GM21528 (cell line): ENCODE results near the gene LIMA1.
"Not testable (repeated sequence)": the region's sequence is repeated elsewhere in the genome, so short reads cannot be mapped to it uniquely, and the experiment has no call there.

Experiments used
- ATAC-seq: cut with Tn5 transposase; IDR thresholded peaks from one replicate; pipeline ENCODE4 v1.9.1; 2021; ENCODE audit warnings: mild to moderate bottlenecking, moderate library complexity; ENCODE audit not compliant: unreplicated experiment, low FRiP score

Gene LIMA1

DNA sequence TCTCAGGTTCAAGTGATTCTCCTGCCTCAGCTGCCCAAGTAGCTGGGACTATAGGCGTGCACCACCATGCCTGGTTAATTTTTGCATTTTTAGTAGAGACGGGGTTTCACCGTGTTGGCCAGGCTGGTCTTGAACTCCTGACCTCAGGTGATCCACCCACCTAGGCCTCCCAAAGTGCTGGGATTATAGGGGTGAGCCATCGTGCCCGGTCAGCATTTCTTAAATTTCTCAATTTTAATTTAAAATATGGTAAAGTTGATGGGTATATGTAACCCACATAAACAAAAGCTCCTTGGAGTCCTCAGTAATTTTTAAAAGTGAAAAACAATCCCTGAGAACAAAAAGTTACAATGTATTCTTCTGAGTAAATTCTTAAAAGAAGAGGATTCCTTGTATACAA lies 128.4 kb downstream of the LIMA1 start:
- not testable (repeated sequence) for ATAC-seq

DNA sequence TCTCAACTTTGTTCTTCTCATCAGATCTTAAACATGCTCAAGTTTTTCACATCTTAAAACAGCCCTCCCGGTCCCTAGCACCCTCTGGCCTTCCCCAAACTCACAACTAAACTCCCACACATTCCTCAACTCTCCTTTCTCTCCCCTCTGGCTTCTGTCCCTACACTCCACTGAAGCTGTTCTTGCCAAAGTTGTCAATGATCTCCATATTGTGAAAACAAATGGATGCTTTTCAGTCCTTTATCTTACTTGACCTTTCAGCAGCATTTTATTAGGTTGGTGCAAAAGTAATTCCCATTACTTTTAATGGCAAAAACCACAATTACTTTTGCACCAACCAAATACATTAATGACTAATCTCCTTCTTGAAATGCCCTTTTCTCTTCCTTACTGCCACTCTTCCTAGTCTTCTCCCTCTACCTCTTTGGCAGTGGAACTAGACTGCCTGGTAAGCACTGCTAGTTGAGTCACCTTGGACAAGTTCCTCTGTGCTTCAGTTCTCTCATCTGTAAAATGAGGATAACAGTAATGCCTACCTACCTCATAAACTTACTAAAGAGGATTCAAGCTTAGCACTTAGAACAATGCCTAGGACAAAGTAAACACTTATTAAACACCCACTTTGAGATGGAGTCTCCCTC lies 132.2 kb downstream of the LIMA1 start:
- ATAC-seq: no peak

- no peak for ATAC-seq
These were observed 134.0 kb downstream of the LIMA1 start for GRCh38 chr12:50149311-50149710.

GRCh38 chr12:50148011-50148410 lies 135.3 kb downstream of the LIMA1 start:
- ATAC-seq: not testable (repeated sequence)

GRCh38 chr12:50147281-50147680 lies 136.0 kb downstream of the LIMA1 start:
- ATAC-seq: no peak

- no peak for ATAC-seq
These were observed 137.9 kb downstream of the LIMA1 start for GRCh38 chr12:50145439-50145838.

- no peak for ATAC-seq
These were observed 140.3 kb downstream of the LIMA1 start for GRCh38 chr12:50142993-50143392.

DNA sequence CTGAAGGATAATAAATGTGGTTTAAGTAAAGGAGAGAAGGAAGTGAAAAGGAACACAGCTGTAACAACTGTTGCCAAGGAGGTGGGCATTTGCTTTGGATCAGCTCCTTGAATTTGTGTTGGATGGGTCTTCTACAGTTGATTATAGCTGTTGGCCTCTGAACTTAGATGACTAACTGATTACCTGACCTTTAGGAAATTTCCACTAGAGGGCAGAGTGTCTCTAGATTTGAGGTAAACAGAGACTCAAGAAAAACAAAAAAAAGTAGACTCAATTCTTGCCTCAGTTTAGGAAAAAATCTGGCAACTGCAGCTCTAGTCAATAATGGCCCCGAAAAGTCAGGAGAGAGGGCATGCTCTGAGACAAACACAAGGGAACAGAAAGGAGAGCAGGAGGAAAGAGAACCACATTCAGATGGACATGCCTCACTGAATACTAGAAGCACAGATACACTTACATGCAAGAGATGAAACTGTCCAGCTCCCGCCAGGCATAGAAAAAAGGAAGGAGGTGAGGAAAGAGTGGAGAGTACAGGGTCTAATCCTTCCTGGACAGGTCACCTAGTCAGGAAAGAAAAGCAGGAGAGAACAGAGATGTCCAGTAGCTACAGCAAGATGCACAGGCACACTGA lies 150.7 kb downstream of the LIMA1 start:
- no peak for ATAC-seq

DNA sequence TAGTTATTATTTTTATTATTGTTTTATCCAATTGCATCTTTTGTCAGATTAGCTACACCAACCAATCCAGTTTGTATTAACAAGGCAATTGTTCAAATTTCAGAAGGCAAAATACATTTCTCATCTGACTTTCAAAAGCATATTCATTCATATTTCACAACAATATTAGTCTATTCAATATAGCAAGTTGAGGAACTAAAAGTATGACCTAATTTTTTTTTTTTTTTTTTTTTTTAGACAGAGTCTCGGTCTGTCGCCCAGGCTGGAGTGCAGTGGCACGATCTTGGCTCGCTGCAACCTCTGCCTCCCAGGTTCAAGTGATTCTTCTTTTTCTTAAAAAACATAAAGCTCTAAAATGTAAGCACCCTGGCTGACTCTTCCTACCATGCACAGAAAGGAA lies 154.0 kb downstream of the LIMA1 start:
- no peak for ATAC-seq

DNA sequence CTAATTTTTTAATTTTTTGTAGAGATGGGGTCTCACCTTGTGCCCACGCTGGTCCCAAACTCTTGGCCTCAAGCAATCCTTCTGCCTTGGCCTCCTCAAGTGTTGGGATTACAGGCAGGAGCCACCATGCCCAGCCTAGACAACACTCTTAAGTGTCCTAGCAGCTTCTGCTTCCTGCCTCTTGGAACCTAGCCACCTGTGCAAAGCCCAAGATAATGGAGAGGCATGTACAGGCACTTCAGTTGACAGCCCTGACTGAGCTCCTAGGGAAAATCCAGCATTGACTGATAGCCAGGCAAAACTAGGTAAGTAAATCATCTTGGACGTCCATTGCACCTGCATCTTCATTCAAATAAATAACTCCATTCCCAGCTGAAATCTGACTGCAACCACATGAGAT lies 155.8 kb downstream of the LIMA1 start:
- ATAC-seq: no peak
